Measurements from ENCODE around the gene FARS2. TPM values are rescaled to one million over a fixed set of nuclear protein-coding genes. Genes with fewer than 3 reads are reported as not detected.

Gene FARS2
- total RNA-seq, 1 donor from 2014 or later, result 8.2 TPM

DNA sequence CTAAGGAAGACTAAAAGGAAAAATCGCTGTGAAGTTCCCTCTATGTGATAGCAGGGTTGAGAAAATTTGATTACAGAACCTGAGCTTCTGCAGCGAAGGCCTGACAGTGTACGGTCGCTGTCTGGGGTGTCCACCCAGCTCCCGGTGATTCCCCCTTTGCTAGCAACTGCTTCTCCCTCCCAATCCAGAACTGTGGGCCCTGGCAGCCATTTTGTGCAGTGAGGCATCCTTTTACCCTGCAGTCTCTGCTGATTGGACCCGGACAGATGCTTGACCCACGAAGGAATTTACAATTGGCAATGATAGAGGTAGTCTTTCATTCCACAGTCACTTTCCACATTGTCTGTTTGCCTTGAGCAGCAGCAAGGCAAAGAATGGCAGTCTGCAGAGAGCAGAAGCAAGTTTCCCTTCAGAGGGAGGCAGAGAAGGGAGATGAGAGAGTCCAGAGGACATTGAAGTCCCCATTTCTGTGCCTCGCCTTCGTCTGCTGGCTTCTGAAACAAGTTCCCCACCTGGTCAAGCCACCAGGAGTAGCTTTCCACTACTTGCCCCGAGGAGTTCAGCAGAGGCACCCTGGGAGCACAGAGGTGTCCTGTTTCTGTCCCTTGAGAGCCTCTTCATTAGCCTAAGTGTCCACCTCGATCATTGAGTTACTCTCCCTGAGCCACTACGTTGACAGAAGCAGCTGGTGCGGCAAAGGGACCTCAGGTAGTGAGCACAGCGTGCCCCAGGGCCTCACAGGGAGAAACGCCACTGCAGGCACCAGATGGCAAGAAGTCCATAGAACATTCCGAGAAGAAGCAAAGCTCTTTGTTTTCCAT, 375.1 kb downstream of the FARS2 start:
- TF ChIP-seq, protein P1, sequence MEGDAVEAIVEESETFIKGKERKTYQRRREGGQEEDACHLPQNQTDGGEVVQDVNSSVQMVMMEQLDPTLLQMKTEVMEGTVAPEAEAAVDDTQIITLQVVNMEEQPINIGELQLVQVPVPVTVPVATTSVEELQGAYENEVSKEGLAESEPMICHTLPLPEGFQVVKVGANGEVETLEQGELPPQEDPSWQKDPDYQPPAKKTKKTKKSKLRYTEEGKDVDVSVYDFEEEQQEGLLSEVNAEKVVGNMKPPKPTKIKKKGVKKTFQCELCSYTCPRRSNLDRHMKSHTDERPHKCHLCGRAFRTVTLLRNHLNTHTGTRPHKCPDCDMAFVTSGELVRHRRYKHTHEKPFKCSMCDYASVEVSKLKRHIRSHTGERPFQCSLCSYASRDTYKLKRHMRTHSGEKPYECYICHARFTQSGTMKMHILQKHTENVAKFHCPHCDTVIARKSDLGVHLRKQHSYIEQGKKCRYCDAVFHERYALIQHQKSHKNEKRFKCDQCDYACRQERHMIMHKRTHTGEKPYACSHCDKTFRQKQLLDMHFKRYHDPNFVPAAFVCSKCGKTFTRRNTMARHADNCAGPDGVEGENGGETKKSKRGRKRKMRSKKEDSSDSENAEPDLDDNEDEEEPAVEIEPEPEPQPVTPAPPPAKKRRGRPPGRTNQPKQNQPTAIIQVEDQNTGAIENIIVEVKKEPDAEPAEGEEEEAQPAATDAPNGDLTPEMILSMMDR (IDR thresholded peaks at IDR 0.05; ENCODE audit: insufficient read depth, low read length, poor library complexity, severe bottlenecking), result no peak
- Histone ChIP-seq H3K4me3 (ENCODE audit: low read depth, low read length) (no peak overlapping the region), H3K36me3 (ENCODE audit: control insufficient read depth, insufficient read depth, low read length) (no peaks in the 10 kb centered on the region), H3K27me3 (ENCODE audit: control insufficient read depth, insufficient read depth, low read length) (no peaks in the 10 kb centered on the region)
- DNase-seq (ENCODE audit: low read depth), result no peak

DNA sequence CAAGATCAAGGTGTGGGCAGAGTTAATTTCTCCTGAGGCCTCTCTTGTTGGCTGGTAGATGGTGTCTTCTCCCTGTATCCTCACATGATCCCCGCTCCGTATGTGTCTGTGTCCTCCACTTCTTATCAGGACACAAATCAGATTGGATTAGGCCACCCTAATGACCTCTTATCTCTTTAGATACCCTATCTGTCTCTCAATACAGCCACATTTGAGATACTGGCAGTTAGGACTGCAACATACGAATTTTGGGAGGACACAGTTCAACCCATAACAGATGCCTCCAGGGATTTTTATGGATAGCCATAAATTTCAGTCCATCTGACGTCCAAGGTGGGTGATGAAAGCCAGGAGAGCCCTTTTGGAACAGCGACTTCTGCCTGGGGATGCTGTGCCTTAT, 376.4 kb downstream of the FARS2 start:
- no peaks in the 10 kb centered on the region for H3K27me3 ChIP-seq (ENCODE audit: control insufficient read depth, insufficient read depth, low read length)
- H3K36me3 ChIP-seq (ENCODE audit: control insufficient read depth, insufficient read depth, low read length), result no peaks in the 10 kb centered on the region
- no peak overlapping the region for H3K4me3 ChIP-seq (ENCODE audit: low read depth, low read length)
- no peak for DNase-seq (ENCODE audit: low read depth)
- TF ChIP-seq, protein P1 (IDR thresholded peaks at IDR 0.05; ENCODE audit: insufficient read depth, low read length, poor library complexity, severe bottlenecking), result no peak

DNA sequence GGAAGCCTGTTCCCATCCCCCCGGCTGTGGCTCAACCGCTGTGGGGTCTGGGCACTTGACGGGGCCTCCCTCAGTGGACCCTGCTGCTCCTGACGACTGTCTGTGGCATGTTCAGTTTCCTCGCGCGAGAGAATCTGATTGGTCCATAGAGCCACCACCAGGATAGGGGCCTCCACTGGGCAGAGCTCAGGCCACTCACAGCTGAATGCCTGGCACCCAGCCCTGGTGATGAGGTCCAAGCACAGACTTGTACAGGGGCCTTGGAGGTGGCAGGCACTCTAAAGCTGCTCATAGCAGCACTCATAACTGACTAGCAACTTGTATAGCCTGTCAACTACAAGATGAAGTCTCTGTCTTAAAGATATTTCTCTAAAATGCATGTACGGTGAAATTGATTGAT, 377.4 kb downstream of the FARS2 start:
- TF ChIP-seq, protein P1 (IDR thresholded peaks at IDR 0.05; ENCODE audit: insufficient read depth, low read length, poor library complexity, severe bottlenecking), result no peak
- no peak overlapping the region for H3K4me3 ChIP-seq (ENCODE audit: low read depth, low read length)

DNA sequence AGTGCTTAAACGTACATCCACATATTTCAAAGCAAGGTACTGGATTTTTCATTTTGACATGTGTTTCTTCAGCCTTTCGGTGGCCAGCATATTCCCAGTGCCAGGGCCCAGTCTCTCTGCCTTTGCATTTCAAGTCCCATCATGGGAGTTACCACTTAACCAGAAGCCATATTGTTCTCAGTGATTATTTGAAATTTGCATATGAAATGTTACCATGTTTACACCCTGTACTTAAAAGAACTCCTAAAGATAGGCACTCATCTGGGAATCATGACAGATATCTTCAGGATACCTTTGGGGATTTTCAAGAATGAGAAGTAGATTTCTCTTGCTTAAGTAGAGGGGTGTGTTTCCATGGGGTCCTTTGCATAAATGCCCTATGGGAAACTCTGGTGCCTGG, 377.9 kb downstream of the FARS2 start:
- no peak for DNase-seq (ENCODE audit: low read depth)
- TF ChIP-seq, protein P1 (IDR thresholded peaks at IDR 0.05; ENCODE audit: insufficient read depth, low read length, poor library complexity, severe bottlenecking), result no peak
- no peak overlapping the region for H3K4me3 ChIP-seq (ENCODE audit: low read depth, low read length)
- no peaks in the 10 kb centered on the region for H3K36me3 ChIP-seq (ENCODE audit: control insufficient read depth, insufficient read depth, low read length)
- no peaks in the 10 kb centered on the region for H3K27me3 ChIP-seq (ENCODE audit: control insufficient read depth, insufficient read depth, low read length)

More for the DNA sequence above, 377.4 kb downstream of the FARS2 start:
- Histone ChIP-seq H3K27me3 (ENCODE audit: control insufficient read depth, insufficient read depth, low read length) (no peaks in the 10 kb centered on the region), H3K36me3 (ENCODE audit: control insufficient read depth, insufficient read depth, low read length) (no peaks in the 10 kb centered on the region)
- DNase-seq (ENCODE audit: low read depth), result no peak

DNA sequence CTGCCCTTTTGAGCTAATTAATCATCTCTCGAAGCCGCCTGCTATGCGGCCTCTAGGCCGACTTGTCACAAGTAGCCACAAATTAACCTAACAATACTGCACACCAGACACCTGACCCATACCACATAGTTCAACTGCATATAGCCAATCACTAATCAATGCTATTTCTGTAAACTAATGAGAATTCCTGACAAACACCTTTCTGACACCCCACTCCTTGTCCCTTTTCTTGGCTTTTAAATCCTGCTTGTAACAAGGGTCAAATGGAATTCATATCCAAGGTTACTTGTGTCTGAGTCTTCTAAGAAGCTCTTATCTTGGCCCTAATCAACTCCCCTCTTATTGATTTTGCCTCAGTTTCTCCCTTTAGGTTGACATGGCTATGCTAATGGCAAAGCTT, 379.3 kb downstream of the FARS2 start:
- Histone ChIP-seq H3K4me3 (ENCODE audit: low read depth, low read length) (no peak overlapping the region), H3K27me3 (ENCODE audit: control insufficient read depth, insufficient read depth, low read length) (no peaks in the 10 kb centered on the region), H3K36me3 (ENCODE audit: control insufficient read depth, insufficient read depth, low read length) (no peaks in the 10 kb centered on the region)
- TF ChIP-seq, protein P1 (IDR thresholded peaks at IDR 0.05; ENCODE audit: insufficient read depth, low read length, poor library complexity, severe bottlenecking), result no peak
- DNase-seq (ENCODE audit: low read depth), result no peak

Measured in kidney epithelial cell (primary cell).